DMS153 treated with DMSO at 0.1 percent for 48 hours (cell line): ENCODE data around the gene ATP1B2.

ENCODE experiments used
- DNase-seq: peaks from one replicate; lab custom pipeline; 2025; ENCODE audit not compliant: unreplicated experiment; lab: John Stamatoyannopoulos, UW

The ATP1B2 gene

DNA sequence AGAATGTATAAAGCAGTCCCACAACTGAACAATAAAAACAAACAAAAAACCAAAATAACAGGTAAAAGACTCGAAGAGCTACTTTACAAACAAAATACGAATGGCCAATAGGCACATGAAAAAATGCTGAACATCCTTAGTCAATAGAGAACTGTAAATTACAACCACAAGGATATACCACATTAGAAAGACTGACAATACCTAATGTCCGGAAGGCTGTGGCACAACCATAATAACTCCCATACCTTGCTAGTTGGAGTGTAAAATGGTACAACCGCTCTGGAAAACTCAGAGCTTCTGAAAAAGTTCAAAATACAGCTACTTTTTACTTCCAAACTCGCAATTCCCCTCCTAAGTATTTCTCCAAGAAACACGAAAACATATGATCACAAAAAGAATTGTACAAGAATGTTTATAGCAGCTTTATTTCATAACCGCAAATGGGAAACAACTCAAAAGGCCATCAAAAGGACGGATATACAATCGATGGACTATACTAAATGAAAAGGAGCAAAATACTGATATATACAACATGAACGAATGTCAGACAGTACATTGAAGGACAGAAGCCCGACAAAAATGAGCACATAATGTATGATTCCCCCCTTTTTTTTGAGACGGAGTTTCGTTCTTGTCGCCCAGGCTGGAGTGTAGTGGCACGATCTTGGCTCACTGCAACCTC, 34.3 kb downstream of the ATP1B2 start:
- no peak for DNase-seq

DNA sequence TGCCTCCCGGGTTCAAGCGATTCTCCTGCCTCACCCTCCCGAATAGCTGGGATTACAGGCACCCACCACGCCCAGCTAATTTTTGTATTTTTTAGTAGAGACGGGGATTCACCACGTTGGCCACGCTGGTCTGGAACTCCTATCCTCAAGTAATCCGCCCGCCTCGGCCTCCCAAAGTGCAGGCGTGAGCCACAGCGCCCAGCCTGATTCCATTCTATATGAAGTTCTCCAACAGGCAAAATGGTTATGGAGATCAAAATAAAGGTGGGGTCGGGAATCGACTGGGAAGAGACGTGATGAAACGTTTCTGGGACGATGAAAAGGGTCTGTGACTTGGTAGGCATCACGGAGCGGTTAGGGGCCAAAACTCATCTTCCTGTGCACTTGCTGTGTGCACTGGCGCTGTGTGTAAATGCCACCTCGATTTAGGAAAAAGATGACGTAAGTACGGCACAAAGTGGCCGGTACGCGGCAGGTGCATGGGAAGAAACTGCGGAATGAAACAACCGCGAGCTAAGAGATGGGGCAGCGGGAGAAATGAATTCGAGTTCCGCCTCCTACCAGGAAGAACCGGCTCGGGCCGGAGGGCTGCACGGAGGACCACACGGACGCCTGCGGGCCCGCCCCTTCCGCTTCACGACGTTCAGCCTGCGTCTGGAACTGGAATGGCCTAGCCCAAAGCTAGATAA, 35.0 kb downstream of the ATP1B2 start:
- peak; percentile 67 for DNase-seq

DNA sequence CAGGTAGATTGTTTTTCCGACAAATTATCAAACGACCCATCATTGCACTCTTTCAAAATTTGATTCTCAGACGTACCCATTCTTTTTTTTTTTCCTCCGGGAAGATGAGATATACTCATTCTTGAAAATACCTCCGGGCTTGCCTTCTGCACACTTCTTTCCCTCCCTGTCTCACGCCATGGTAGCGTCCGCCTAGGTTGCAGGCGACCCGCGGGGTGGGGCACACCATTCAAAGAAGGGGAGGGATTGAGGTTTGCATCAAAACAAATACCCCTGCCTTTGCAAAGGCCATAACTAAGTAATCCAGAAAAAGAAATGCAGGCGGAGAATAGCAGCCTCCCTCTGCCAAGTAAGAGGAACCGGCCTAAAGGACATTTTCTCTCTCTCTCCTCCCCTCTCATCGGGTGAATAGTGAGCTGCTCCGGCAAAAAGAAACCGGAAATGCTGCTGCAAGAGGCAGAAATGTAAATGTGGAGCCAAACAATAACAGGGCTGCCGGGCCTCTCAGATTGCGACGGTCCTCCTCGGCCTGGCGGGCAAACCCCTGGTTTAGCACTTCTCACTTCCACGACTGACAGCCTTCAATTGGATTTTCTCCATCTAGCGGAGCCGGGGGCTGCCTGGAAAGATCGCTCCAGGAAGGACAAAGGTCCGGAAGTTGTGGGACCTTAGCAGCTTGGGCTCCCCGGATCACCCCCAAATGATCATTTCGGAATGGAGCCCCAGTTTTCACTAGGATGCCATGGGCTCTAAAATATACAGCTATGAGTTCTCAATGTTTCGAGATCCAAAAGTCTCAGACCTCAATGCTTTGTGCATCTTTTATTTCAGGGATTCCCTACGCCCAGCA, 35.7 kb downstream of the ATP1B2 start:
- peak; percentile 67 for DNase-seq

DNA sequence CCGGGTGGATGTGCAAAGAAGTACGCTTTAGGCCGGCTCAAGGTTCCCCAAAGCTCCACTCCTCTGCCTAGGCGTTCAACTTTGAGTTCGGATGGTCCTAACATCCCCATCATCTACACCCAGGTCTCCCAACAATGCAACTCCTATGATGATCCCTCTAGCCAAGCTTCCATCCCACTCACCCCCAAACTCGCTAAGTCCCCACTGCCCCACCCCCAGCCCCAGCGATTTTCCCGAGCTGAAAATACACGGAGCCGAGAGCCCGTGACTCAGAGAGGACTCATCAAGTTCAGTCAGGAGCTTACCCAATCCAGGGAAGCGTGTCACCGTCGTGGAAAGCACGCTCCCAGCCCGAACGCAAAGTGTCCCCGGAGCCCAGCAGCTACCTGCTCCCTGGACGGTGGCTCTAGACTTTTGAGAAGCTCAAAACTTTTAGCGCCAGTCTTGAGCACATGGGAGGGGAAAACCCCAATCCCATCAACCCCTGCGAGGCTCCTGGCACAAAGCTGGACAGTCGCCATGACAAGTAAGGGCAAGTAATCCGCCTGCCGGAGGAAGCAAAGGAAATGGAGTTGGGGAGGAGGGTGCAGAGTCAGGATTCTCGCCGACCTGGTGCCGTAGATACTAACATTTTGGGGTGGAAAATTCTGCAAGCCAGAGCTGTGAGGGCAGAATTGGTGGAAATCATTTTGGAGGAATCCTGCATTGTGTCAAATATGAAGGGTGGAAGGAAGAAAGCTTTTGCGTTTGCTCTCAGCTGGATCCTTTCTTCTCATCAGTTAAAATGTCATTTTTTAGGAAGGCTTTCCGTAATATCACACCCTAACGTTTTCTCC, 36.6 kb downstream of the ATP1B2 start, which contains the start of gene TP53:
Gene TP53, minus strand, starts transcription at position 419 of the 836 bp plus-strand sequence. CDS start 10,896 bp downstream, outside the sequence.
- DNase-seq = no peak

DNA sequence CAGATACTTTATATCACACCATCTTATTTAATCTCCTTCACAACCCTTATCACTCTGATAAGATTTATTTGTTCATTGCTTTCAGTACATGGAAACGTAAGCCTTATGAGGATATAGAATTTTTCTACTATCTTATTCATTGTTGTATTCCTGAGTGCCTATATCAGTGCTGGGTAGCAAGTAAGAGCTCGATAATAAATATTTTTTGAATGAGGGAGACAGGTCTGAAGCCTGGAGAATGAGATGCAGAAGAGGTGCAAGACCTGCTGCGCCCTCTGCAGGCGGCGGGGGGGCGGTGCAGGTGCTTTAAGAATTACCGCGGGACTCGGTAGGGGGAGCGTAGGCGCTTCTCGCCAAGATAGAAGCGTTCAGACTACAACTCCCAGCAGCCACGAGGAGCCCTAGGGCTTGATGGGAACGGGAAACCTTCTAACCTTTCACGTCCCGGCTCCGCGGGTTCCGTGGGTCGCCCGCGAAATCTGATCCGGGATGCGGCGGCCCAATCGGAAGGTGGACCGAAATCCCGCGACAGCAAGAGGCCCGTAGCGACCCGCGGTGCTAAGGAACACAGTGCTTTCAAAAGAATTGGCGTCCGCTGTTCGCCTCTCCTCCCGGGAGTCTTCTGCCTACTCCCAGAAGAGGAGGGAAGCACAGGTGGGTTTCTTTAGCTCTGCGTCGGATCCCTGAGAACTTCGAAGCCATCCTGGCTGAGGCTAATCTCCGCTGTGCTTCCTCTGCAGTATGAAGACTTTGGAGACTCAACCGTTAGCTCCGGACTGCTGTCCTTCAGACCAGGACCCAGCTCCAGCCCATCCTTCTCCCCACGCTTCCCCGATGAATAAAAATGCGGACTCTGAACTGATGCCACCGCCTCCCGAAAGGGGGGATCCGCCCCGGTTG, 37.4 kb downstream of the ATP1B2 start, which contains the start of gene WRAP53:
Gene WRAP53, plus strand, starts transcription at position 570 of the 900 bp plus-strand sequence. Its CDS starts 172 bp downstream, at position 742.
- peak; percentile 74 for DNase-seq

DNA sequence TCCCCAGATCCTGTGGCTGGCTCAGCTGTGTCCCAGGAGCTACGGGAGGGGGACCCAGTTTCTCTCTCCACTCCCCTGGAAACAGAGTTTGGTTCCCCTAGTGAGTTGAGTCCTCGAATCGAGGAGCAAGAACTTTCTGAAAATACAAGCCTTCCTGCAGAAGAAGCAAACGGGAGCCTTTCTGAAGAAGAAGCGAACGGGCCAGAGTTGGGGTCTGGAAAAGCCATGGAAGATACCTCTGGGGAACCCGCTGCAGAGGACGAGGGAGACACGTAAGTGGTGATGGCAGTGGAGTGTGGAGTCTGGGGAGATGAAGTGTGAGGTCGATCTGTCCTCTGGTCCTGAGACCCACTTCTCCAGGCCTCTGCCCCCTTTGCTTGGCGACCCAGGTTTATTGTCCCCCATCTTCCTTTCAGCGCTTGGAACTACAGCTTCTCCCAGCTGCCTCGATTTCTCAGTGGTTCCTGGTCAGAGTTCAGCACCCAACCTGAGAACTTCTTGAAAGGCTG, 38.1 kb downstream of the ATP1B2 start:
- DNase-seq = no peak

DNA sequence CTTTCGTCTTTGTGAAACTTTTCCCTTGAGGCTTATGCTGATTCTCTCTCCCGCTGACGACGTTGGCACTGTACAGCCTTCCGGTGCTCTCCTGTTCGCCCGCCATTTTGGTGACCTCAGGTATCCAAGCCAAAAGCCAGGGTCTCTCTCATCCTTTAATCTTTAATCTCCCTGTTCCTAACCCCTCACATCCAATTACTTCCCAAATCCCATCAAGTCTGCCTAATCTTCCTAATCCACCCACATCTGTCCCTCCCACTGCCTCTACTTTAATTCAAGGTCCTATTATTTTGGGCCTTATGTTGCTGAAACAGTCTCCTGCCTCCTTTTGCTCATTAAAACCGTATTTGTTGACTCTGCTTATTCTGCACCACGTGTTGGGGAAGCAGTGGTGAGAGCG, 44.9 kb downstream of the ATP1B2 start:
- no peak for DNase-seq

DNA sequence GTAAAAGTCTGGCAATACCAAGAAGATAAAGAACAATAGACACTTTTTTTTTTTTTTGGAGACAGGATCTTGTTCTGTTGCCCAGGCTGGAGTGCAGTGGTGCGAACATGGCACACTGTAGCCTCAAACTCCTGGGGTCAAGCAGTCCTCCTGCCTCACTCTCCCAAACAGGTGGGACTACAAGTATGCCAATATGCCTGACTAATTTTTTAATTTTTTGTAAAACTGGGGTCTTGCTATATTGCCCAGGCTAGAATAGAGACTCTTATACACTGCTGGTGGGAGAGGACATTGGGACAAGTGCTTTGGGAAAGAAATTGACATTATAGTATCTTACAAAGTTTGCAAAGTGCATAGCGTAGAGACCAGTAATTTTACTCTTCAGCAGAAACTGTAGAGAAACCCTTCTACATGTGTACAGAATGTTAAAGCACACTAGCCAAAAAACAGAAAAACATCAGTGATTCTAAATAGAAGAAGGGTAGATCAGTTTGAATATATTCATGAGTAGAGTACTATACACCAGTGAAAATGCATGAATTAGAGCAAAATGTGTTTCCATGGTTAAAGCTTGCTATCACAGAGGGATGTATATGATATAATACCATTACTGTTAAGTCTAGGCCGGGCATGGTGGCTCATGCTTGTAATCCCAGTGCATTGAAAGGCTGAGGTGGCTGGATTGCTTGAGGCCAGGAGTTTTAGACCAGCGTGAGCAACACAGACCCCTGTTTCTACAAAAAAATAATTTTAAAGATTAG, 47.3 kb downstream of the ATP1B2 start:
- DNase-seq = no peak

DNA sequence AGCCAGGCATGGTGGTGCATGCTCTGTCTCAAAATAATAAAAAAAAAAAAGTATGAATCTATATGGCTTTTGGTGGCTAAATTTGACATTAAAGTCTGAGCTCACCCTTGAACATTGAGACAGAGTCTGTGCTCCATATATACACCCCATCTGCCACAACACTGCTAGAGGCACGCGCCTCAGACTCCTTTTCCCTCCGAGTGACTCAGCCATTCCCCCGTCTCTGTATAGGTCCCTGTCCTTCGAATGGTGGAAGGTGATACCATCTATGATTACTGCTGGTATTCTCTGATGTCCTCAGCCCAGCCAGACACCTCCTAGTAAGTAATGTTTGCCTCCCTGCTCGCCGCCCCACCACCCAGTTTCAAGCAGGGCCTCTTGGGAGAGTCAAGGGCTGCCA, 49.8 kb downstream of the ATP1B2 start:
- DNase-seq = no peak

DNA sequence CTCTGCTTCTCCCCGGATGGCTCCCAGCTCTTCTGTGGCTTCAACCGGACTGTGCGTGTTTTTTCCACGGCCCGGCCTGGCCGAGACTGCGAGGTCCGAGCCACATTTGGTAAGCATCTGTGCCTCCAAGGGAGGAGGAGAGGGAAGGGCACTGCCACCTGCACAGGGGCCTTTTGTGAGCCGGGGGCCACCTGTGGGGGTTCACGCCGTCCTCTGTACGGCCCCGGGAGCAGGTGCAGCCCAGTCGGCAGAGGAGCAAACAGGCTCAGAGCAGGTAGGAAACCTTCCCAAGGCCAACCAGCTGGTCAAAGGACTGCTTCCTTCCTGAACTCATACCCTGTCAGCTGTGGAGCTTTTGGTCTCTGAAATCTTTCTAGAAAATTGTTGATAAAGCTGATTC, 51.0 kb downstream of the ATP1B2 start:
- no peak for DNase-seq

DNA sequence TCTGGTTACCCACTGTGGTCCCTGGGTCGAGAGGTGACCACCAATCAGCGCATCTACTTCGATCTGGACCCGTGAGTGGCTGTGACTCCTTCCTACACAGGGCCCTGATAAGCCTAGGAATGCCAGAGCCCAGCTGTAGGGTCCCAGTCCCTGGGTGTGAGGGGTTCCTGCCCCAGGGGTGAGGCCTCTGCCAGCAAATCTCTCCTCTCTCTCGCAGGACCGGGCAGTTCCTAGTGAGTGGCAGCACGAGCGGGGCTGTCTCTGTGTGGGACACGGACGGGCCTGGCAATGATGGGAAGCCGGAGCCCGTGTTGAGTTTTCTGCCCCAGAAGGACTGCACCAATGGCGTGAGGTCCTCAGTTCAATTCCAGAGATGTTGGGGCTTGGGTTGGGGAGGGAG, 52.0 kb downstream of the ATP1B2 start:
- DNase-seq = no peak

DNA sequence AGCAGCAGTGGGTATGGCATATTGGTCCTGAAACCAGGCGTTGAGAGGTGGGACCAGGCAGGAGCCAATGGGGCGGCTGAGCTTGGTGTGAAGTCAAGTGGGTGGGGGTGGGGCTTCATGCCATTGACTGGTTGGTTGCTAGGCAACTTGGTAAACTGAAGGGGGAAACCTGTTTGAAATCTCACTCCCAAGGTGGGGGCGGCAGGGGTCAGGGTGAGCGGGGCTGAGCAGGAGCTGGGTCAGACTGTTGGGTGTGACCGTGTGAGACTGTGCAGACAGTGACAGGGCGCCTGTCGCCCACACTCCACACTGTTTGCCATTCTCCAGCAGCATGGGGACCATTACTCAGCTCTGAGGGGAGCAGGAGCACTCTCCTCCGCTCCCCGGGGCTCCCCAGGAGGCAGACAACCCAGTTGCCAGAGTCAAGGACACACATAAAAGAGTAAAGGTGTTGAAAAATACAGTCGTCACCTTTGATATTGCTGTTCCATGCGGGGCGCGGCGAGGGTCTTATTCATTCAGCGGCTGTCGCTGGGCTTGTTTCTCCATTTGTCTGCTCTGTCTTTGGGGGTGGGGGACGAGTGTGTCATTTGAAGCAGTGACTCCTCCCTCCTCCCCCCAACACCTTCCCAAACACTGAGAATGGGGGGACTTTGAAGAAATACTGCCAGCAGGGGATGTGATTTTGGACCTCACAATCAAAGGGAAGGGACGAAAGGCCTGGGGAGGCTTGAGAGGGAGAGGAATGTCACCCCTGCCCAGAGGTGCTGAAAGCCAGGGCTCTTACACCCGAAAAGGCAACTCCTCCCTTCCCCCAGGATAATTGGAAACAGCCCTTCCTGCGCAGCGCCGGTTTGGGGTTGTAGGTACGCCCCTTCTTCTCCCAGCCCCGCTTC, 53.1 kb downstream of the ATP1B2 start:
- DNase-seq = peak; percentile 16

DNA sequence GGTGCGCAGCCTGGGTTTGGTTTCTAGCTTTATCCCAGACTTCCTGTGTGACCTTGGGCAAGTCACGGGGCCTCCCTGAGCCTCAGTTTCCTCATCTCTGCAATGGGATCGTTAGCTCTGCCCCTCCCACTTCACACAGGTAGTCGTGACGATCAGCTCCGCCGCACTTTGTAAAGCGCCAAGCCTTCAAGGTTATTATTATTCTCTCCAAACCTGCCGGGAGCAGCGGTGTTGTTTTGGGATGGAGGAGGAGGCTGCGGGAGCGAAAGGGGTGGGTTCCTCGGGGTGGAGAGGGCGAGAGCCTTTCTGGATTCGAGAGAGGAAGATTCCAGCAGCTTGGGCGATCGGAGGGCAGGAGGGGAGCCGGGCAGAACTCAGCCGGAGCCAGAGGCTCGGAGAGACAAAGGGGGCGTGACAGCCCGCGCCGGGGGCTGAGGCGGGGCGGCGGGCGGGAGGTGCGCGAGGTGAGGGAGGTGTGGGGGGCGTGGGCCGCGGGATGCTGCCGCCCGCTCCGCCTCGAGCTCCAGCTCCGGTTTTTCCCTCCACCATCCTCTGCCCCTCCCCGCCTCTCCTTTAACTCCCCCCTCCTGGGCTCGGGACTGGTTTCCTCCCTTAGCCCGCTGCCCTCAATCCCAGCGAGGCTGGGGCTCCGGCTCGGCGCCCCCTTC, 54.0 kb downstream of the ATP1B2 start, which contains the start of gene EFNB3:
Gene EFNB3, plus strand, starts transcription at position 602 of the 668 bp plus-strand sequence. CDS start 397 bp downstream, outside the sequence.
- DNase-seq = no peak

DNA sequence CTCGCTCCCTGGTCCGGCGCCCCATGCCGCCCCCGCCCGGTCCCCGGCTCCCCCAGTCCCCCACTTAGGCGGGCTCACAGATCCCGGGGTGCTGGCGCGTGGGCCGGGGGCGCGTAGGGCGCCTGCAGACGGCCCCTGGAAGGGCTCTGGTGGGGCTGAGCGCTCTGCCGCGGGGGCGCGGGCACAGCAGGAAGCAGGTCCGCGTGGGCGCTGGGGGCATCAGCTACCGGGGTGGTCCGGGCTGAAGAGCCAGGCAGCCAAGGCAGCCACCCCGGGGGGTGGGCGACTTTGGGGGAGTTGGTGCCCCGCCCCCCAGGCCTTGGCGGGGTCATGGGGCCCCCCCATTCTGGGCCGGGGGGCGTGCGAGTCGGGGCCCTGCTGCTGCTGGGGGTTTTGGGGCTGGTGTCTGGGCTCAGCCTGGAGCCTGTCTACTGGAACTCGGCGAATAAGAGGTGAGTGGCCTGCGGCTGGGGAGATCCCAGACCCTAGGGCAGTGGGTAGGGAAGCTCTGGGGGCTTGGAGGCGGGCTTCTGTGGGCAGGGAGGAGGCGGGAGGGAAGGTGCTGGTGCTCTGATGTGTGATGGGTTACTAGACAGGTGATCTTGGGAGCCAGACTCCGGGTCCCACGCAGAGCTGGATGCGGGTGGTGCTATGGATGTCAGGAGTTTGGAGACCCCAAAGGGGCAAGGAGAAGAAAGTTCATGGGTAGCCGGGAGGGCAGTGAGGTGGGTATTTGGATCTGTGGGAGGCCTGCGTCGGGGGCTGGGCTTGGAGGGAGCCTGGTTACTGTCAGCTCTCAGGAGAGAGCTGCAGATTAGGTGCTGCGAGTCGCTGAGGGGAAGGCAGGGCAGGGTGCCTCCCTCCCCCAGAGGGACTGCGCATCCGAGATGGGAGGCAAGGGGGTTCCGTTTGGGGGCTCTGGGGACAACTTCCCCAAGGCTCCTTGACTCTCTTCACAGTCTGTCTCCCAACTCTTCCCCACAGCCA, 54.8 kb downstream of the ATP1B2 start:
- no peak for DNase-seq

DNA sequence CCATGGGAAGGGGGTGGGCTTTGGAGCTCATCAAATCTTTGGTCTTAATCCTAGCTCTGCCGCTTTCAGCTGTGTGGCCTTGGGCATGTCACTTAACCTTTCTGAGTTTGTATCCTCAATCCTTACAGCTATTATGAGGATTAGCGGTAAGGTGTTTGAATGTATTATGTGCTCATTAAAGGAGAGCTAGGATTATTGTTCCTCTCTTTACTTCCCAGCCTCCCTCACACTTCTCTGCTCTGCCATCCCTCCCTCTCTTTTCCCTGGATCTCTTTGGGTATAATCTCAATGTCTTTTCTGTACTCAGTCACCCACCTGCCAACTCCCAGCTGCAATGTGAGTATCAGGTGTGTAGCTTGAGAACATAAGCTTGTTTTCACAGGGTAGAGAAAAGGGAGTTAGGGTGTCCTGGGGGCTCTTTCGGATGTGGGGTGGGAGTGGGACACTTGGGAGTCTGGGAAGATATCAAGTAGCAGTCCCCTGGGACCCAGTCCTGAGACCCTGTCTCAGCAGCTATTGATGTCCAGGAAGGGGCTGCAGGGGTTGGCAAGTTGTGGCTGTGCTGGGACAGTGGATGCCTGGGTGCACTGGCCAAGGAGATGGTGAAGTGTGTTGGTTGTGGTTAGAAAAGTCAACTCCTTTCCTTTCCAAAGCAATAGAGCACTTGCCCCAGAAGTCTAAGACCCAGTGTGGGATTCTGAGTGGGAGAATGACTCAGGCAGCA, 56.1 kb downstream of the ATP1B2 start:
- no peak for DNase-seq
